ENCODE measurements around the gene MAD2L1BP.

MAD2L1BP gene

GRCh38 chr6:43683708-43684455 is 48.2 kb downstream of the MAD2L1BP start:
- no peak for DNase-seq

GRCh38 chr6:43687079-43687436 is 51.4 kb downstream of the MAD2L1BP start:
- DNase-seq, result no peak

- peak; percentile 27 to 70 (median 45) for DNase-seq
These were observed 52.1 kb downstream of the MAD2L1BP start, which contains the start of gene MRPS18A for GRCh38 chr6:43687437-43688347. Gene MRPS18A (minus strand): TSS chr6:43687791. CDS start chr6:43687779, 12 bp downstream.

- no peak for DNase-seq
These were observed 53.8 kb downstream of the MAD2L1BP start for GRCh38 chr6:43689421-43689820.
